Stimulated activated CD8-positive, alpha-beta memory T cell treated with anti-CD3 and anti-CD28 coated beads, Interleukin-15, amount 100 ng/mL, for 1 hour (primary cell): ENCODE data around the gene VPS37B.
A peak's percentile ranks its signal among the peaks of the same experiment; 100 is the strongest.

ENCODE experiments used
- DNase-seq: peaks from one replicate; pipeline ENCODE4 v3.0.0-alpha.2; 2020; ENCODE audit warnings: low read depth

VPS37B gene

GRCh38 chr12:122866379-122866778 lies 29.5 kb downstream of the VPS37B start:
- DNase-seq, result no peak

- DNase-seq, result no peak
These were observed 30.4 kb downstream of the VPS37B start for GRCh38 chr12:122865268-122866231.

- DNase-seq, result no peak
These were observed 31.1 kb downstream of the VPS37B start for GRCh38 chr12:122864894-122865253.

- DNase-seq, result no peak
These were observed 32.8 kb downstream of the VPS37B start for GRCh38 chr12:122862872-122863701.

GRCh38 chr12:122862110-122862634 lies 33.8 kb downstream of the VPS37B start:
- DNase-seq, result no peak

- no peak for DNase-seq
These were observed 34.3 kb downstream of the VPS37B start for GRCh38 chr12:122861587-122861970.

- DNase-seq, result no peak
These were observed 34.9 kb downstream of the VPS37B start for GRCh38 chr12:122860854-122861586.

GRCh38 chr12:122860040-122860853 lies 35.7 kb downstream of the VPS37B start:
- DNase-seq, result peak; percentile 64

- no peak for DNase-seq
These were observed 36.5 kb downstream of the VPS37B start for GRCh38 chr12:122859303-122860039.

- DNase-seq, result no peak
These were observed 37.2 kb downstream of the VPS37B start for GRCh38 chr12:122858591-122859302.

- DNase-seq, result no peak
These were observed 37.8 kb downstream of the VPS37B start for GRCh38 chr12:122858171-122858570.

GRCh38 chr12:122856999-122857671 lies 38.8 kb downstream of the VPS37B start:
- no peak for DNase-seq

- DNase-seq, result no peak
These were observed 39.7 kb downstream of the VPS37B start for GRCh38 chr12:122855928-122856831.

- DNase-seq, result no peak
These were observed 40.7 kb downstream of the VPS37B start for GRCh38 chr12:122855071-122855829.

GRCh38 chr12:122854554-122854953 lies 41.4 kb downstream of the VPS37B start:
- no peak for DNase-seq

- DNase-seq, result no peak
These were observed 42.2 kb downstream of the VPS37B start for GRCh38 chr12:122853582-122854245.
